ENCODE measurements around the gene DPP4.

- TF ChIP-seq, protein P1, sequence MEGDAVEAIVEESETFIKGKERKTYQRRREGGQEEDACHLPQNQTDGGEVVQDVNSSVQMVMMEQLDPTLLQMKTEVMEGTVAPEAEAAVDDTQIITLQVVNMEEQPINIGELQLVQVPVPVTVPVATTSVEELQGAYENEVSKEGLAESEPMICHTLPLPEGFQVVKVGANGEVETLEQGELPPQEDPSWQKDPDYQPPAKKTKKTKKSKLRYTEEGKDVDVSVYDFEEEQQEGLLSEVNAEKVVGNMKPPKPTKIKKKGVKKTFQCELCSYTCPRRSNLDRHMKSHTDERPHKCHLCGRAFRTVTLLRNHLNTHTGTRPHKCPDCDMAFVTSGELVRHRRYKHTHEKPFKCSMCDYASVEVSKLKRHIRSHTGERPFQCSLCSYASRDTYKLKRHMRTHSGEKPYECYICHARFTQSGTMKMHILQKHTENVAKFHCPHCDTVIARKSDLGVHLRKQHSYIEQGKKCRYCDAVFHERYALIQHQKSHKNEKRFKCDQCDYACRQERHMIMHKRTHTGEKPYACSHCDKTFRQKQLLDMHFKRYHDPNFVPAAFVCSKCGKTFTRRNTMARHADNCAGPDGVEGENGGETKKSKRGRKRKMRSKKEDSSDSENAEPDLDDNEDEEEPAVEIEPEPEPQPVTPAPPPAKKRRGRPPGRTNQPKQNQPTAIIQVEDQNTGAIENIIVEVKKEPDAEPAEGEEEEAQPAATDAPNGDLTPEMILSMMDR (IDR thresholded peaks at IDR 0.05), result no peak
- no peak for TF ChIP-seq POLR2AphosphoS5 (IDR thresholded peaks at IDR 0.05)
Measured at GRCh38 chr2:162065767-162066166, 8.2 kb downstream of the DPP4 start.
